HG02610 (cell line): ENCODE measurements around the gene LRRC15.

Experiments
- ATAC-seq: cut with Tn5 transposase; IDR thresholded peaks from one replicate; pipeline ENCODE4 v1.9.1; 2021; ENCODE audit warnings: mild to moderate bottlenecking, moderate library complexity; ENCODE audit not compliant: unreplicated experiment

Gene LRRC15

GRCh38 chr3:194305356-194306108 lies 64.0 kb downstream of the LRRC15 start:
- ATAC-seq = no peak
